ENCODE data around the gene R3HCC1L. TPM values are rescaled to one million over a fixed set of nuclear protein-coding genes. Genes with fewer than 3 reads are reported as not detected.

The R3HCC1L gene
- total and polyA plus RNA-seq, 9 of the 15 experiments (the other 6 are each of a cell fraction or from before 2014, with no cell fraction given): 9.1 to 17.8 (median 12.6) TPM

- no peak for TF ChIP-seq TCF15 (CRISPR knock-in tag; IDR thresholded peaks at IDR 0.05)
These were observed 10.5 kb downstream of the R3HCC1L start (continued) for GRCh38 chr10:98144985-98145384.

- no peak for FAIRE-seq
- Histone ChIP-seq H4K20me1 (replicated peaks; ENCODE audit: control insufficient read depth, insufficient read depth, low read length) (no peaks in the 10 kb centered on the region), H3K79me2 (ENCODE audit: control insufficient read depth, insufficient read depth, low read length) (peaks cover 72% of the 10 kb centered on the region), H3K4me1 (replicated peaks in 1 of 2; ENCODE audit: control insufficient read depth in 2 of 2, insufficient read depth in 2 of 2, low read length in 2 of 2) (no peaks in the 10 kb centered on the region), H3K9me3 (replicated peaks; ENCODE audit: control insufficient read depth, insufficient read depth, low read depth, low read length) (no peaks in the 10 kb centered on the region; the same call in 1 of the 2 replicates), H3K27me3 (ENCODE audit: control insufficient read depth in 2 of 2, insufficient read depth in 2 of 2, low read length in 2 of 2) (no peaks in the 10 kb centered on the region), H3K36me3 (ENCODE audit: control insufficient read depth, insufficient read depth, low read length) (peaks cover 5% of the 10 kb centered on the region; the same call in 1 of the 3 replicates), H2AFZ (ENCODE audit: low read depth, low read length) (no peak overlapping the region), H3K9ac (ENCODE audit: insufficient read depth in 1 of 2, low read depth in 2 of 2, low read length in 2 of 2) (no peak overlapping the region), H3K9me1 (ENCODE audit: control insufficient read depth, insufficient read depth, low read length) (no peaks in the 10 kb centered on the region), H3K4me3 (no peak overlapping the region), H3K27ac (ENCODE audit: extremely low read depth, low read depth, low read length) (no peak overlapping the region), H3K4me2 (ENCODE audit: insufficient read depth, low read length) (no peak overlapping the region)
- TF ChIP-seq U2AF2 (optimal IDR thresholded peaks at IDR 0.05; ENCODE audit: low read depth, low read length) (no peak), MCM7 (IDR thresholded peaks at IDR 0.05) (no peak), BDP1 (IDR thresholded peaks at IDR 0.05; ENCODE audit: insufficient read depth, insufficient read length) (no peak), ZNF133 (CRISPR knock-in tag; IDR thresholded peaks at IDR 0.05) (no peak), PRPF4 (IDR thresholded peaks at IDR 0.05; ENCODE audit: insufficient read depth, low read depth, low read length, poor library complexity, severe bottlenecking) (no peak), MYNN (IDR thresholded peaks at IDR 0.05) (no peak), MYNN (CRISPR knock-in tag; IDR thresholded peaks at IDR 0.05) (no peak), ATF7 (IDR thresholded peaks at IDR 0.05) (no peak), YY1 (IDR thresholded peaks at IDR 0.05; ENCODE audit: borderline replicate concordance in 1 of 3, control insufficient read depth in 1 of 3, extremely low read depth in 1 of 3, insufficient read depth in 3 of 3, insufficient read length in 1 of 3, insufficient replicate concordance in 2 of 3, low read depth in 1 of 3, low read length in 2 of 3) (no peak)
- DNase-seq (ENCODE audit: extremely low read depth in 1 of 4, low spot score in 3 of 4): no peak
- BruUV-seq (replicated peaks): no TSS peak
- no peak for ATAC-seq
- in situ Hi-C loops (cut with MboI): no loop called here
- ChIA-PET POLR2A (no interaction called here), CTCF (ENCODE audit: low intra/inter-chr PET ratio) (no interaction called here)
- intact Hi-C loops (cut with micrococcal nuclease): no loop called here
- 100% methylated on average over 1 of the region's 1 CpG for WGBS (ENCODE audit: insufficient coverage, low coverage, missing lambda C conversion rate)
These were observed 15.4 kb downstream of the R3HCC1L start for GRCh38 chr10:98149858-98150257.
